LNCAP (cell line): ENCODE measurements around the gene INO80B.

Experiments
- TF ChIP-seq, protein P1 (sequence below): fragments of 450-650 bp; IDR thresholded peaks from 2 replicates; pipeline ENCODE4 v1.5.1; 2017; ENCODE audit warnings: mild to moderate bottlenecking

INO80B gene

DNA sequence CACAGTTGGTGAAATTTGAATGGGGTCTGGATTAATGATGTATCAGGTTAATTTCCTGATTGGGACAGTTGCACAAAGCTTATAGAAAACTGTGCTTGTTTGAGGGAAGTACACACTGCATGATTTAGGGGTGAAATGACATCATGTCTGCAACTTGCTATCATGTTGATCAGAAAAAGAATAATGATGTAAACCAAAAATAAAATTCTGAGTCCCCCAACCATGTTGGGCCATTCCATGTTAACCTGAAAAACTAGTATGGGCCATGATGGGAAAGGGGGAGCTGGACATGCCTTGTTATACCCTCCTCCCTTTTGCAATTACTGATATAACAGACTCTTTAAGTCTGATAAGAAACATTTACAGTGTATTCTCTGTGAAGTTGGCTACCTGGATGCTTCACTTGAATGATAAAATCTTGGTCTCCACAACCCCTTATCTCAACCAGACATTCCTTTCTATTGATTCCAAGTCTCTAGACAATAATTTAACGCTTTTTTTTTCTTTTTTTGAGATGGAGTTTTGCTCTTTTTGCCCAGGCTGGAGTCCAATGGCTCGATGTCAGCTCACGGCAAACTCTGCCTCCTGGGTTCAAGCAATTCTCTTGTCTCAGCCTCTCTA, 4.2 kb upstream of the INO80B start:
- TF ChIP-seq, protein P1, sequence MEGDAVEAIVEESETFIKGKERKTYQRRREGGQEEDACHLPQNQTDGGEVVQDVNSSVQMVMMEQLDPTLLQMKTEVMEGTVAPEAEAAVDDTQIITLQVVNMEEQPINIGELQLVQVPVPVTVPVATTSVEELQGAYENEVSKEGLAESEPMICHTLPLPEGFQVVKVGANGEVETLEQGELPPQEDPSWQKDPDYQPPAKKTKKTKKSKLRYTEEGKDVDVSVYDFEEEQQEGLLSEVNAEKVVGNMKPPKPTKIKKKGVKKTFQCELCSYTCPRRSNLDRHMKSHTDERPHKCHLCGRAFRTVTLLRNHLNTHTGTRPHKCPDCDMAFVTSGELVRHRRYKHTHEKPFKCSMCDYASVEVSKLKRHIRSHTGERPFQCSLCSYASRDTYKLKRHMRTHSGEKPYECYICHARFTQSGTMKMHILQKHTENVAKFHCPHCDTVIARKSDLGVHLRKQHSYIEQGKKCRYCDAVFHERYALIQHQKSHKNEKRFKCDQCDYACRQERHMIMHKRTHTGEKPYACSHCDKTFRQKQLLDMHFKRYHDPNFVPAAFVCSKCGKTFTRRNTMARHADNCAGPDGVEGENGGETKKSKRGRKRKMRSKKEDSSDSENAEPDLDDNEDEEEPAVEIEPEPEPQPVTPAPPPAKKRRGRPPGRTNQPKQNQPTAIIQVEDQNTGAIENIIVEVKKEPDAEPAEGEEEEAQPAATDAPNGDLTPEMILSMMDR: no peak

DNA sequence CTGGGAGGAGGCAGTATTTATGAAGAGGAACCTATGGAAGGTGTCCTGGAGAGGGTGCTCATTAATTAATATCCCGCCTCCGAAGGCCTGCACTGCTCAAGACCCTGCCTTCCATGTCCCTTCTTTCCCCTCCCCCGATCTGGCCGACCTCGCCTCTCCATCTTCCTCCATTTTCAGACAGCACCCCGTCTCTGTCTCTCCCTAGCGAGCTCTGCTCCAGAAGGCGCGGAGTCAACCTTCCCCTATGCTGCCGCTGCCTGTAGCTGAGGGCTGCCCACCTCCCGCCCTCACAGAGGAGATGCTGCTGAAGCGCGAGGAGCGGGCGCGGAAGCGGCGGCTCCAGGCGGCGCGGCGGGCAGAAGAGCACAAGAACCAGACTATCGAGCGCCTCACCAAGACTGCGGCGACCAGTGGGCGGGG, 2.3 kb downstream of the INO80B start:
- TF ChIP-seq, protein P1: no peak

DNA sequence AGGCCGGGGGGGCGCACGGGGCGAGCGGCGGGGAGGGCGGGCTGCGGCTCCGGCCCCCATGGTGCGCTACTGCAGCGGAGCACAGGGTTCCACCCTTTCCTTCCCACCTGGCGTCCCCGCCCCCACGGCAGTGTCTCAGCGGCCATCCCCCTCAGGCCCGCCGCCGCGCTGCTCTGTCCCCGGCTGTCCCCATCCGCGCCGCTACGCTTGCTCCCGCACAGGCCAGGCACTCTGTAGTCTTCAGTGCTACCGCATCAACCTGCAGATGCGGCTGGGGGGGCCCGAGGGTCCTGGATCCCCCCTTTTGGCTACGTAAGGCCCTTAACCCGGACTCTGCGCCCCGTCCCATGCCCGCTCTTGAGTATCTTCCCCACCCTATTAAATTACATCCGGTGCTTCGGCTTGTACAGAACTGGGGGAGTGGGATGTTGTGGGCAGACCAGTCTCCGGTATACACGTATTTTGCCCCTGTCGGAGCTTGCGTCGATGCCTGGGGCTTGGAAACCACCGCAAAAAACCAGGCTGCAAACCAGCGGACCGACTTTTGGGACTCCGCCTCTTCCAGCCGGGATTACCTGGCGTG, 2.8 kb downstream of the INO80B start:
- TF ChIP-seq, protein P1: no peak

DNA sequence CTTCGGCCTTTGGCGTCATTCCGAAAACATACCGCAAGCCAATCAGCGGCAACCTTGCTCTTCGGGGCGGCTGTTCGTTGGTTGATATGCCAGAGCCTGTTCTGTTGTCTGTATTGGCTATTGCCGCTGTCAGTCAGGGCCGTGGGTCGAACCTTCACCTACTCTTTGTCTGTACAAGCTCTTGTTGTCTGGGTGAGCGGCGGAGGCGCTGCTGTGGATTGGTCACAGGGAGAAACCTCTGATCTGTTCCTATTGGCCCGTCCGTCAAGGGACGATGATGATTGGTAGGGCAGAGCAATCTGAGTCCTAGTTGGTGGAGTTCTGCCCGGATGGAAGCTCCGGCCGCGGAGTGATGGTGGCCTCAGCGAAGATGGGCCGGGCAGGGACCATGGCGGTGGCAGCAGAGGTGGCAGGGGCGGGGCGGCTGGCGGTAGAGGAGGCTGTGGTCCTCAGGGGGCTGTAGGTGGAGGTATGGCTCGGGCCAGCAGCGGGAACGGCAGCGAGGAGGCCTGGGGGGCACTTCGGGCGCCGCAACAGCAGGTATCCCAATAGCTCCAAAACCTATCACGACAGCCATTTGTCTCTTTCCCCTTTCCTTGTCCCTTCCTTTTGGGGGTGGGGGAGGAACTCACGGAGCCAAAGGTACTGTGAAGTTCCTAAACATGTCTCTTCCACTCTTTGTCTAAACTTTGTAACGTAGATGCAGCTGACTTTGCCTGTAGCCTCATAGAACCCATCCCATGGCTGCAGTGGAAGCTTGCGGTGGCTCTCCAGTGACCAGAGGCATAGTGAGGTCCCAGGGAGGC, 3.4 kb downstream of the INO80B start, which contains the start of gene WBP1:
Gene WBP1 (plus strand): TSS at position 307 of the 806 bp plus-strand sequence. CDS start 165 bp downstream, at position 472.
- TF ChIP-seq, protein P1: no peak

- TF ChIP-seq, protein P1: no peak
These were observed 4.1 kb downstream of the INO80B start for GRCh38 chr2:74458938-74459363.

DNA sequence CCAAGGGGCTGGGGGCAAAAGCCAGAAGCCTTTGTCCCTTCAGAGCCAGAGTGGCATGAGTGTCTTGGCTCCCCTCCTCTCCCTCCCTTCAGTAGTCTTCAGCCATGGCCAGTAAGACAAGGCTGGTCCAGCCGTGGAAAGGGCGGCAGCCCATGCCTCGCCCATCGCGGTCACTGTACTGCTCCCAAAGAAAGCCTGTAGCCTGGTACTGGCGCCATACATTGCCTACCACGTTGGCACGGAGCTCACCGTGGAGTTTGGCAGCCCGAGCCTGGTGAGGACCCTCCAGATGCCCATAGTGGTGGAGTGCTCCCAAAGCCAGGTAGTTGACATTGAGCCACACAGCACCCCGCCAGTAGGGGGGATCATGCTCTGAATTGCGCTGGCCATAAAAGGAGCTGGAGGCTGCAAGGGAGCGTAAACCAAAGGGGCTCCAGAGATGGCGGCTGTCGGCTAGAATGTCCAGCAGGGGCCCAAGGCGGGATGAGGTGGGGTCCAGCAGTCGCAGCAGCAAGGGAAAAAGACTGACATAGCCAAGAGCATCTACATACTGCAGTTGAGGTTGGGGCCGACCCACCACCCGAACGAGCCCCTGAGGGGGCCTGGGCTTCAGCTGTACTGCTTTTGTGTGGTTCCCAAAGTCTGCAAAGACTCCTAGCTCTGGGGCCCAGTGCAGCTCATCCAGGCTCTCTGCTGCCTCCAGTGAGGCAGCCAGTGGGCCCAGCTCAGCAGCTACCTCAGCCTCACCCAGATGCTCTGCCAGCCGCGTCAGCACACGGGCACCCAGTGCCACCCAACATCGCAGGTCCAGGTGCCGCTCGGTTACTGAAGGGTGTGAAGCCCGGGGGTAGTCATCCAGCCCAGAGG, 6.5 kb downstream of the INO80B start:
- TF ChIP-seq, protein P1: no peak
